Muscle of back (tissue), 13 donors: ENCODE results near the gene SRD5A2. TPM values are rescaled to one million over a fixed set of nuclear protein-coding genes. Genes with fewer than 3 reads are reported as not detected.
A peak's percentile ranks its signal among the peaks of the same experiment; 100 is the strongest.

Source experiments
- DNase-seq, 3 donors: peaks; one replicate each; pipeline versions ENCODE4 v3.0.0 to v3.0.0-alpha.2; 2013
- long read RNA-seq, 9 donors: transcript quantifications; one replicate each; lab custom pipeline, GENCODE V29; 2026
- polyA plus RNA-seq, 10 donors: library from polyadenylated mRNA; unstranded; fragments of 120-200 nt; gene quantifications; one replicate each; pipeline ENCODE4 v1.2.1, GENCODE V29; 2013; ENCODE audit not compliant: insufficient read length in 10 of 10

The SRD5A2 gene
- polyA plus RNA-seq: under 1 TPM in 3 of 10 donors, not detected in 7; 0.04 to 0.08 (median 0.05) TPM
- long read RNA-seq, donor 1: 0 reads
- long read RNA-seq, donor 2: 0 reads
- long read RNA-seq, donor 3: 0 reads
- long read RNA-seq, donor 4: 0 reads
- long read RNA-seq, donor 5: 0 reads
- long read RNA-seq, donor 6: 0 reads
- long read RNA-seq, donor 7: 0 reads
- long read RNA-seq, donor 8: 0 reads
- long read RNA-seq, donor 9: 0 reads

- no peak for DNase-seq
These were observed at the start of gene SRD5A2 for GRCh38 chr2:31580321-31581117. Gene SRD5A2 (minus strand): TSS chr2:31580938. CDS start chr2:31580900, 38 bp downstream.

- DNase-seq: no peak
These were observed 25.8 kb upstream of the SRD5A2 start for GRCh38 chr2:31606509-31606908.

- DNase-seq: no peak
These were observed 18.0 kb upstream of the SRD5A2 start for GRCh38 chr2:31598694-31599093.

GRCh38 chr2:31586230-31586629, 5.5 kb upstream of the SRD5A2 start:
- no peak for DNase-seq

- no peak for DNase-seq
These were observed 522 bp upstream of the SRD5A2 start for GRCh38 chr2:31581124-31581795.

GRCh38 chr2:31579996-31580320, 780 bp downstream of the SRD5A2 start:
- no peak for DNase-seq

GRCh38 chr2:31578316-31578715, 2.4 kb downstream of the SRD5A2 start:
- DNase-seq: no peak

- no peak for DNase-seq
These were observed 3.6 kb downstream of the SRD5A2 start for GRCh38 chr2:31577143-31577542.

- DNase-seq: no peak
These were observed 12.0 kb downstream of the SRD5A2 start for GRCh38 chr2:31568585-31569201.

- DNase-seq: no peak
These were observed 13.1 kb downstream of the SRD5A2 start for GRCh38 chr2:31567679-31568078.

- DNase-seq: no peak
These were observed 17.4 kb downstream of the SRD5A2 start for GRCh38 chr2:31563273-31563839.

- no peak for DNase-seq
These were observed 18.9 kb downstream of the SRD5A2 start for GRCh38 chr2:31561823-31562222.

- peak in 1 of 3 donors; percentile 2 for DNase-seq
These were observed 22.1 kb downstream of the SRD5A2 start for GRCh38 chr2:31558401-31559295.

- no peak for DNase-seq
These were observed 23.8 kb downstream of the SRD5A2 start for GRCh38 chr2:31556940-31557339.

GRCh38 chr2:31555967-31556706, 24.6 kb downstream of the SRD5A2 start:
- DNase-seq: no peak

GRCh38 chr2:31553362-31553761, 27.4 kb downstream of the SRD5A2 start:
- no peak for DNase-seq

- DNase-seq: no peak
These were observed 33.3 kb downstream of the SRD5A2 start for GRCh38 chr2:31547485-31547884.

GRCh38 chr2:31541853-31542252, 38.9 kb downstream of the SRD5A2 start:
- no peak for DNase-seq

GRCh38 chr2:31539505-31539904, 41.2 kb downstream of the SRD5A2 start:
- DNase-seq: no peak

GRCh38 chr2:31535768-31536167, 45.0 kb downstream of the SRD5A2 start:
- DNase-seq: no peak
